GM12874 (cell line): ENCODE measurements around the gene PPP2R3A.

Experiments
- CTCF ChIP-seq: IDR thresholded peaks from 2 replicates; pipeline ENCODE4 v1.5.1; 2011; ENCODE audit warnings: low read depth, mild to moderate bottlenecking, control low read depth, low read length, moderate library complexity; ENCODE audit not compliant: insufficient read depth

Gene PPP2R3A

GRCh38 chr3:136162322-136162721, 196.8 kb downstream of the PPP2R3A start:
- TF ChIP-seq CTCF, result no peak

- no peak for TF ChIP-seq CTCF
These were observed 201.0 kb downstream of the PPP2R3A start for GRCh38 chr3:136166507-136166906.

- TF ChIP-seq CTCF, result no peak
These were observed 205.6 kb downstream of the PPP2R3A start for GRCh38 chr3:136171097-136171542.

- TF ChIP-seq CTCF, result no peak
These were observed 208.5 kb downstream of the PPP2R3A start for GRCh38 chr3:136173939-136174490.

- TF ChIP-seq CTCF, result no peak
These were observed 212.3 kb downstream of the PPP2R3A start for GRCh38 chr3:136177876-136178275.

GRCh38 chr3:136181741-136182140, 216.2 kb downstream of the PPP2R3A start:
- TF ChIP-seq CTCF, result no peak

- no peak for TF ChIP-seq CTCF
These were observed 219.2 kb downstream of the PPP2R3A start for GRCh38 chr3:136184703-136185102.

- no peak for TF ChIP-seq CTCF
These were observed 220.8 kb downstream of the PPP2R3A start for GRCh38 chr3:136186344-136186743.
